D721Med (cell line): ENCODE results near the gene P4HB.

Experiments used
- DNase-seq: peaks from one replicate; pipeline ENCODE4 v3.0.0; 2011; ENCODE audit warnings: low spot score; ENCODE audit not compliant: insufficient read length
- FAIRE-seq: peaks from 2 replicates; lab custom pipeline; 2011; peaks lifted over from hg19 to GRCh38; lab: Jason Lieb, UNC
- TF ChIP-seq, protein P1 (sequence below): IDR thresholded peaks from 2 replicates; pipeline ENCODE4 v1.5.1; 2012; ENCODE audit warnings: mild to moderate bottlenecking, control low read depth; ENCODE audit not compliant: insufficient read depth; ENCODE audit errors: missing control alignments

The P4HB gene

GRCh38 chr17:81837641-81838040 is 22.7 kb downstream of the P4HB start:
- TF ChIP-seq, protein P1, sequence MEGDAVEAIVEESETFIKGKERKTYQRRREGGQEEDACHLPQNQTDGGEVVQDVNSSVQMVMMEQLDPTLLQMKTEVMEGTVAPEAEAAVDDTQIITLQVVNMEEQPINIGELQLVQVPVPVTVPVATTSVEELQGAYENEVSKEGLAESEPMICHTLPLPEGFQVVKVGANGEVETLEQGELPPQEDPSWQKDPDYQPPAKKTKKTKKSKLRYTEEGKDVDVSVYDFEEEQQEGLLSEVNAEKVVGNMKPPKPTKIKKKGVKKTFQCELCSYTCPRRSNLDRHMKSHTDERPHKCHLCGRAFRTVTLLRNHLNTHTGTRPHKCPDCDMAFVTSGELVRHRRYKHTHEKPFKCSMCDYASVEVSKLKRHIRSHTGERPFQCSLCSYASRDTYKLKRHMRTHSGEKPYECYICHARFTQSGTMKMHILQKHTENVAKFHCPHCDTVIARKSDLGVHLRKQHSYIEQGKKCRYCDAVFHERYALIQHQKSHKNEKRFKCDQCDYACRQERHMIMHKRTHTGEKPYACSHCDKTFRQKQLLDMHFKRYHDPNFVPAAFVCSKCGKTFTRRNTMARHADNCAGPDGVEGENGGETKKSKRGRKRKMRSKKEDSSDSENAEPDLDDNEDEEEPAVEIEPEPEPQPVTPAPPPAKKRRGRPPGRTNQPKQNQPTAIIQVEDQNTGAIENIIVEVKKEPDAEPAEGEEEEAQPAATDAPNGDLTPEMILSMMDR: no peak
- FAIRE-seq (no peak), DNase-seq (no peak)

DNA sequence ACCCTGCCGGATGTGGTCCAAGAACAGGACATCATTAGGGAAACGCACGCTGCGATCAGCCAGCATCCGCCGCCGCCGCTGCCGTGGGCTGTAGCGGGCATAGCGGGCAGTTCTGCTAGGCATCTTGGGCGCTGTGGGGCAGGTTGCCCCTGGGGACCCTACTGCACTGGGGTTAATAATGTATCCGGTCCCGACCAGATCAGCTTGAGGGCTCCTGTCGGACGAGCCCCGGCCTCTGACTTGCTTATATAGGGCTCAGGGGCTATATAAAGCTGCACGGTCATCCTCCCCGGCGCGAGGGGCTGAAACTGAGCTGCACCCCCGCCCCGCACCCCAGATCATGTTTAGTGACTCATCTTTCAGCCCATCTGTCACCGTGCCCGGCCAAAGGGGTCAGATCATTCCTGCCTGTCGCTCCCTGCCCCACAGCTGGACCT is 25.5 kb downstream of the P4HB start, which contains the start of gene PPP1R27:
Gene PPP1R27 (minus strand): TSS at position 220 of the 437 bp plus-strand sequence. CDS start 97 bp downstream, at position 123.
- TF ChIP-seq, protein P1: no peak
- FAIRE-seq: no peak
- no peak for DNase-seq

GRCh38 chr17:81833921-81834830 is 26.2 kb downstream of the P4HB start:
- FAIRE-seq (no peak), DNase-seq (no peak)
- TF ChIP-seq, protein P1: no peak

GRCh38 chr17:81833160-81833920 is 27.0 kb downstream of the P4HB start, which contains the start of gene MCRIP1:
Gene MCRIP1 (minus strand): TSS chr17:81833291. CDS start chr17:81824506, 8,785 bp downstream.
- DNase-seq (peak; percentile 98), FAIRE-seq (no peak)
- TF ChIP-seq, protein P1: no peak

DNA sequence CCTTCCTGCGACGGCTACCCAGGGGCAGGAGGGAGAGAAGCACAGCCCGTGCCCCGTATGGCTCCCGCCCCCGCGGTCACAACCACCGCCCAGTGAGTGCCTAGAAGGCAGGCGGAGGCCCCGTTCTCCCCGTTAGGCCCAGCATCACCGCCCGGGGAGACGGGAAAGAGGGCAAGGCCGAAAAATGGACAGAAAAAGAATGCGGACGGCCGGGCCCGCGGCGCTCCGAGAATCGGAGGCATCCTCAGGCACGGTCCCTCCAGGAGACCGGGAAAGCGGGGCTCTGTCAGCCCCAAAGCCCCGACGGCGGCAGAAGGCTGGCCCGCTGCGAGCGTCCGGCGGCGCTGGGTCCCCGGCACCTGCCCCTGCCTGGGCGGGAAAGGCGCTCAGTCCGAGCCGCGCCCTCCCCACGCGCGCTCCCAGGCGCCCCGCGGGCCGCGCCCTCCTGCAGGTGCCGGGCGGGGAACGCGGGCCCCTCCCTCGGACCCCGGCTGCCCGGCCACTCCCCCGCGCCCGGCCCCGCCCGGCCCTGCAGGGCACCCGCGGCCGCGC is 27.7 kb downstream of the P4HB start:
- TF ChIP-seq, protein P1: no peak
- FAIRE-seq (no peak), DNase-seq (no peak)

GRCh38 chr17:81831957-81832607 is 28.3 kb downstream of the P4HB start:
- FAIRE-seq (no peak), DNase-seq (no peak)
- TF ChIP-seq, protein P1: no peak
